Esophagus squamous epithelium (tissue), 4 donors: Measurements from ENCODE around the gene WDR48.

Experiments
- POLR2A ChIP-seq, 4 donors: fragments of 450-650 bp; IDR thresholded peaks; one replicate each; pipeline ENCODE4 v1.6.1; 2017; ENCODE audit warnings: antibody characterized with exemption in 4 of 4, mild to moderate bottlenecking in 4 of 4, moderate library complexity in 3 of 4
- TF ChIP-seq, protein P1 (sequence below), 6 experiments: fragments of 450-650 bp in 4 of 6; fragments of 200-600 bp in 2 of 6; sonication (generic) in 2 of 6; IDR thresholded peaks; one replicate each; pipeline ENCODE4 v1.5.1; 2016 to 2019; ENCODE audit warnings: antibody characterized with exemption in 6 of 6, mild to moderate bottlenecking in 4 of 6, moderate library complexity in 4 of 6

DNA sequence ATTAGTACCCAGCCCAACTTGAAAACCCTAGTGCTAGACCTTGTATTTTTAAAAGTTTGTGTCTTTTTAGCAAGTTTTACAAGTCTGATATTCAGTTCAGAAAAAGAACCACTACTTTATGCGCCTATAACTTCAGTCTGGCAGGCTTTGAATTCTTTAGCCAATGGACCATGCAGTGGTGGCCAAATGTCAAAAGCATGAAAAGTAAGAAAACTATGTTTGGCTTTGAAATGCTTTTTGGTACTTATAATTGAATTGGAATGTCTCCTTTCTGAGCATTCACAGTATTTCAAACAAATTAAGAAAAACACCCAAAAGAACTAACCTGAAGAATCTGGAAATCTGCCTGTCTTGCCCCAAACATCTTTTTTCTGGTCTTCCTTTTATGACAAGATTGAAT lies 12.8 kb downstream of the WDR48 start:
- TF ChIP-seq, protein P1, sequence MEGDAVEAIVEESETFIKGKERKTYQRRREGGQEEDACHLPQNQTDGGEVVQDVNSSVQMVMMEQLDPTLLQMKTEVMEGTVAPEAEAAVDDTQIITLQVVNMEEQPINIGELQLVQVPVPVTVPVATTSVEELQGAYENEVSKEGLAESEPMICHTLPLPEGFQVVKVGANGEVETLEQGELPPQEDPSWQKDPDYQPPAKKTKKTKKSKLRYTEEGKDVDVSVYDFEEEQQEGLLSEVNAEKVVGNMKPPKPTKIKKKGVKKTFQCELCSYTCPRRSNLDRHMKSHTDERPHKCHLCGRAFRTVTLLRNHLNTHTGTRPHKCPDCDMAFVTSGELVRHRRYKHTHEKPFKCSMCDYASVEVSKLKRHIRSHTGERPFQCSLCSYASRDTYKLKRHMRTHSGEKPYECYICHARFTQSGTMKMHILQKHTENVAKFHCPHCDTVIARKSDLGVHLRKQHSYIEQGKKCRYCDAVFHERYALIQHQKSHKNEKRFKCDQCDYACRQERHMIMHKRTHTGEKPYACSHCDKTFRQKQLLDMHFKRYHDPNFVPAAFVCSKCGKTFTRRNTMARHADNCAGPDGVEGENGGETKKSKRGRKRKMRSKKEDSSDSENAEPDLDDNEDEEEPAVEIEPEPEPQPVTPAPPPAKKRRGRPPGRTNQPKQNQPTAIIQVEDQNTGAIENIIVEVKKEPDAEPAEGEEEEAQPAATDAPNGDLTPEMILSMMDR (IDR thresholded peaks at IDR 0.05), result no peak
- no peak for TF ChIP-seq POLR2A (IDR thresholded peaks at IDR 0.05)
